GM21723 (cell line): ENCODE data around the gene CTNNA2.

Experiments
- ATAC-seq: cut with Tn5 transposase; IDR thresholded peaks from one replicate; pipeline ENCODE4 v1.9.1; 2021; ENCODE audit warnings: mild to moderate bottlenecking, moderate library complexity; ENCODE audit not compliant: unreplicated experiment

The CTNNA2 gene

GRCh38 chr2:80348953-80349352 lies 836.1 kb downstream of the CTNNA2 start:
- no peak for ATAC-seq

- no peak for ATAC-seq
Measured at GRCh38 chr2:80351231-80351630, 838.4 kb downstream of the CTNNA2 start.

- ATAC-seq = no peak
Measured at GRCh38 chr2:80354858-80355257, 842.0 kb downstream of the CTNNA2 start.

- no peak for ATAC-seq
Measured at GRCh38 chr2:80361904-80362303, 849.1 kb downstream of the CTNNA2 start.

- ATAC-seq = no peak
Measured at GRCh38 chr2:80363330-80363729, 850.5 kb downstream of the CTNNA2 start.

GRCh38 chr2:80363791-80364349 lies 851.0 kb downstream of the CTNNA2 start:
- no peak for ATAC-seq

GRCh38 chr2:80364524-80365212 lies 851.8 kb downstream of the CTNNA2 start:
- no peak for ATAC-seq

GRCh38 chr2:80365762-80366161 lies 852.9 kb downstream of the CTNNA2 start:
- ATAC-seq = no peak

- ATAC-seq = no peak
Measured at GRCh38 chr2:80370375-80371009, 857.6 kb downstream of the CTNNA2 start.

GRCh38 chr2:80374105-80374504 lies 861.3 kb downstream of the CTNNA2 start:
- no peak for ATAC-seq

GRCh38 chr2:80377071-80377470 lies 864.2 kb downstream of the CTNNA2 start:
- ATAC-seq = no peak

GRCh38 chr2:80380736-80381135 lies 867.9 kb downstream of the CTNNA2 start:
- ATAC-seq = no peak

GRCh38 chr2:80381666-80382065 lies 868.8 kb downstream of the CTNNA2 start:
- no peak for ATAC-seq

GRCh38 chr2:80392441-80392840 lies 879.6 kb downstream of the CTNNA2 start:
- no peak for ATAC-seq

- no peak for ATAC-seq
Measured at GRCh38 chr2:80393991-80394390, 881.1 kb downstream of the CTNNA2 start.

- ATAC-seq = no peak
Measured at GRCh38 chr2:80395251-80395650, 882.4 kb downstream of the CTNNA2 start.

- no peak for ATAC-seq
Measured at GRCh38 chr2:80396276-80396675, 883.4 kb downstream of the CTNNA2 start.

GRCh38 chr2:80403081-80403480 lies 890.2 kb downstream of the CTNNA2 start:
- ATAC-seq = no peak

GRCh38 chr2:80407377-80407776 lies 894.5 kb downstream of the CTNNA2 start:
- no peak for ATAC-seq

GRCh38 chr2:80410346-80410745 lies 897.5 kb downstream of the CTNNA2 start:
- ATAC-seq = no peak

GRCh38 chr2:80413136-80413535 lies 900.3 kb downstream of the CTNNA2 start:
- no peak for ATAC-seq

GRCh38 chr2:80417737-80418136 lies 904.9 kb downstream of the CTNNA2 start:
- ATAC-seq = no peak
